IPS-18c (cell line): ENCODE results near the gene PEX10.
"Not testable (repeated sequence)": the region's sequence is repeated elsewhere in the genome, so short reads cannot be mapped to it uniquely, and the experiment has no call there.

Experiments used
- H3K4me3 ChIP-seq: 2 replicates; pipeline ENCODE4 v1.7.0; 2013; ENCODE audit warnings: low read depth, mild to moderate bottlenecking, low read length, moderate library complexity; ENCODE audit not compliant: insufficient read depth
- H3K9me3 ChIP-seq: one replicate; pipeline ENCODE4 v1.6.1; 2013; ENCODE audit warnings: mild to moderate bottlenecking, low read length, moderate library complexity; ENCODE audit not compliant: control insufficient read depth, insufficient read depth

Gene PEX10

GRCh38 chr1:2445823-2446215 lies 33.5 kb upstream of the PEX10 start:
- Histone ChIP-seq H3K4me3 (no peak overlapping the region), H3K9me3 (no peaks in the 10 kb centered on the region)

- H3K4me3 ChIP-seq, result no peak overlapping the region
Observed at GRCh38 chr1:2445162-2445822, 32.9 kb upstream of the PEX10 start.

GRCh38 chr1:2444138-2444591 lies 31.8 kb upstream of the PEX10 start:
- Histone ChIP-seq H3K4me3 (no peak overlapping the region; the same call in 1 of the 2 replicates), H3K9me3 (no peaks in the 10 kb centered on the region)

More at GRCh38 chr1:2445162-2445822, 32.9 kb upstream of the PEX10 start:
- no peaks in the 10 kb centered on the region for H3K9me3 ChIP-seq

GRCh38 chr1:2443277-2444137 lies 31.1 kb upstream of the PEX10 start:
- Histone ChIP-seq H3K4me3 (no peak overlapping the region; the same call in 1 of the 2 replicates), H3K9me3 (no peaks in the 10 kb centered on the region)

- Histone ChIP-seq H3K4me3 (no peak overlapping the region), H3K9me3 (no peaks in the 10 kb centered on the region)
Observed at GRCh38 chr1:2442661-2443060, 30.3 kb upstream of the PEX10 start.

GRCh38 chr1:2441746-2442145 lies 29.4 kb upstream of the PEX10 start:
- Histone ChIP-seq H3K9me3 (no peaks in the 10 kb centered on the region), H3K4me3 (no peak overlapping the region)

GRCh38 chr1:2440346-2440745 lies 28.0 kb upstream of the PEX10 start:
- H3K4me3 ChIP-seq, H3K9me3 ChIP-seq: not testable (repeated sequence)

- no peaks in the 10 kb centered on the region for H3K9me3 ChIP-seq
- H3K4me3 ChIP-seq, result no peak overlapping the region
Observed at GRCh38 chr1:2439369-2439768, 27.0 kb upstream of the PEX10 start.

- Histone ChIP-seq H3K4me3 (no peak overlapping the region), H3K9me3 (no peaks in the 10 kb centered on the region)
Observed at GRCh38 chr1:2438641-2439040, 26.3 kb upstream of the PEX10 start.

- Histone ChIP-seq H3K9me3 (no peaks in the 10 kb centered on the region), H3K4me3 (no peak overlapping the region)
Observed at GRCh38 chr1:2438038-2438437, 25.7 kb upstream of the PEX10 start.

GRCh38 chr1:2437617-2438016 lies 25.3 kb upstream of the PEX10 start:
- Histone ChIP-seq H3K4me3 (no peak overlapping the region), H3K9me3 (no peaks in the 10 kb centered on the region)

GRCh38 chr1:2436876-2437275 lies 24.5 kb upstream of the PEX10 start:
- Histone ChIP-seq H3K4me3 (no peak overlapping the region), H3K9me3 (no peaks in the 10 kb centered on the region)

GRCh38 chr1:2435746-2436355 lies 23.5 kb upstream of the PEX10 start:
- H3K4me3 ChIP-seq, result no peak overlapping the region
- no peaks in the 10 kb centered on the region for H3K9me3 ChIP-seq

GRCh38 chr1:2435091-2435490 lies 22.7 kb upstream of the PEX10 start:
- Histone ChIP-seq H3K9me3 (no peaks in the 10 kb centered on the region), H3K4me3 (no peak overlapping the region)

GRCh38 chr1:2433936-2434655 lies 21.7 kb upstream of the PEX10 start:
- Histone ChIP-seq H3K9me3 (no peaks in the 10 kb centered on the region), H3K4me3 (no peak overlapping the region)

- no peaks in the 10 kb centered on the region for H3K9me3 ChIP-seq
- H3K4me3 ChIP-seq, result no peak overlapping the region
Observed at GRCh38 chr1:2433196-2433595, 20.8 kb upstream of the PEX10 start.

GRCh38 chr1:2432441-2432844 lies 20.1 kb upstream of the PEX10 start:
- no peaks in the 10 kb centered on the region for H3K9me3 ChIP-seq

More at GRCh38 chr1:2432441-2432844, 20.1 kb upstream of the PEX10 start:
- no peak overlapping the region for H3K4me3 ChIP-seq
